Astrocyte of the spinal cord (primary cell): Measurements from ENCODE around the gene PRRX2.

Experiments
- DNase-seq: peaks from one replicate; pipeline ENCODE4 v3.0.0; 2011; ENCODE audit warnings: low read depth, low spot score
- H3K4me3 ChIP-seq: 2 replicates; pipeline ENCODE4 v1.5.1; 2011; ENCODE audit warnings: low read depth, mild to moderate bottlenecking, low read length, moderate library complexity
- CTCF ChIP-seq: IDR thresholded peaks from 2 replicates; pipeline ENCODE4 v1.5.1; 2012; ENCODE audit warnings: low read depth, mild to moderate bottlenecking, low read length, inconsistent platforms
- in situ Hi-C: cut with HindIII; loops from 2 replicates; pipeline ENCODE4 v1.10.0; 2017; ENCODE audit warnings: low sequenced_read_pairs

The PRRX2 gene

GRCh38 chr9:129701054-129701453 lies 35.6 kb downstream of the PRRX2 start:
- in situ Hi-C loops, result no loop called here
- no peak for TF ChIP-seq CTCF
- no peak for DNase-seq
- no peak overlapping the region for H3K4me3 ChIP-seq

GRCh38 chr9:129701549-129701948 lies 36.1 kb downstream of the PRRX2 start:
- no peak for DNase-seq
- TF ChIP-seq CTCF, result no peak
- in situ Hi-C loops, result no loop called here
- H3K4me3 ChIP-seq, result no peak overlapping the region

- in situ Hi-C loops, result no loop called here
These were observed 37.4 kb downstream of the PRRX2 start for GRCh38 chr9:129702589-129703520.

GRCh38 chr9:129703667-129704355 lies 38.4 kb downstream of the PRRX2 start:
- DNase-seq, result no peak
- H3K4me3 ChIP-seq, result no peak overlapping the region
- in situ Hi-C loops, result no loop called here
- TF ChIP-seq CTCF, result no peak

More at GRCh38 chr9:129702589-129703520, 37.4 kb downstream of the PRRX2 start:
- DNase-seq, result no peak
- H3K4me3 ChIP-seq, result no peak overlapping the region
- no peak for TF ChIP-seq CTCF

GRCh38 chr9:129704807-129705206 lies 39.4 kb downstream of the PRRX2 start:
- H3K4me3 ChIP-seq, result no peak overlapping the region
- TF ChIP-seq CTCF, result no peak
- in situ Hi-C loops, result no loop called here
- DNase-seq, result no peak

- in situ Hi-C loops, result no loop called here
- H3K4me3 ChIP-seq, result no peak overlapping the region
- no peak for TF ChIP-seq CTCF
- no peak for DNase-seq
These were observed 43.3 kb downstream of the PRRX2 start for GRCh38 chr9:129708793-129709192.
